HEK293T (cell line): Measurements from ENCODE around the gene CEP170B.

ENCODE experiments used
- CTBP1 ChIP-seq: fragments of 450-650 bp; IDR thresholded peaks from 2 replicates; pipeline ENCODE4 v1.6.1; 2016; ENCODE audit warnings: borderline replicate concordance
- FOXK2 ChIP-seq: fragments of 450-650 bp; IDR thresholded peaks from 2 replicates; pipeline ENCODE4 v1.6.1; 2016; ENCODE audit warnings: mild to moderate bottlenecking
- FOXM1 ChIP-seq: fragments of 450-650 bp; IDR thresholded peaks from 2 replicates; pipeline ENCODE4 v1.6.1; 2017; ENCODE audit warnings: mild to moderate bottlenecking, borderline replicate concordance
- SP1 ChIP-seq: fragments of 450-650 bp; IDR thresholded peaks from 2 replicates; pipeline ENCODE4 v1.6.1; 2017
- SUZ12 ChIP-seq: fragments of 450-650 bp; IDR thresholded peaks from 2 replicates; pipeline ENCODE4 v1.6.1; 2016; ENCODE audit warnings: mild to moderate bottlenecking
- TARDBP ChIP-seq: fragments of 450-650 bp; IDR thresholded peaks from 2 replicates; pipeline ENCODE4 v1.6.1; 2016

DNA sequence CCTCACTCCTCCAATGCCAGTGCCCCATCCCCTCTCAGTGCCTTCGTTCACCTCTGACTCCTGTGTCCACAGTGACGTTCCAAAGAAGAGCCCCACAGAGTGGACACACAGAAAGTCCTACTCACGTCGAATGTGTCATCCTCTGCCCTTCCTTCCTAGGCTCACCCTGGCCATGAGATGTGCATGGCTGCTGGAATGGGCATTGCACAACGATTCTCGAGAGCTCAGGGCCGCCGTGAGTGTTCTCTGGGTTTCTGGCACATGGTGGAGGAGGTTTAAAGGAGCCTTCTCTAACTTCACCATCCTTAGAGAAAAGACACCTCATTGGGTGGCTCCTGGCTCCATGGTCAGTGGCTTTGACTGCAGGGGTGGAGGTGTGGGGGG lies 12.8 kb upstream of the CEP170B start:
- TF ChIP-seq SUZ12 = no peak
- TF ChIP-seq FOXM1 = no peak
- TF ChIP-seq CTBP1 = no peak
- no peak for TF ChIP-seq TARDBP
- no peak for TF ChIP-seq FOXK2
- no peak for TF ChIP-seq SP1
